ENCODE results near the gene CCDC159.
A peak's percentile ranks its signal among the peaks of the same experiment; 100 is the strongest.
"Not testable (repeated sequence)": the region's sequence is repeated elsewhere in the genome, so short reads cannot be mapped to it uniquely, and the experiment has no call there.

Gene CCDC159

DNA sequence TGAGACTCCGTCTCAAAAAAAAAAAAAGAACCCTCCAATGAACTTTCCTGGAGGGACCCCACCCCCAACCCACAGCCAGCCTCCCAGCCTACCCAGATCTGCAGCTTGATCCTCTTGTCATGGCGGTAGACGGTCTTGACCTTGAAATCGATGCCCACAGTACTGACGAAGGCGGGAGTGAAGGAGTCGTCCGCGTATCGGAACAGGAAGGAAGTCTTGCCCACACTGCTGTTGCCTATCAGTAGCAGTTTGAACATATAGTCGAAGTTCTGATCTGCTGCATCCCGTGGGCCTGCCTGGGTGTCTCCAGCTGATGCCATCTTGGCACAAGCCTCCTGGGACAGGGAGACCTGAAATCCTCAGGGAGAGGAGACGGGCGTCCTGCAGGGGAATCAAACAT lies 9.2 kb upstream of the CCDC159 start:
- H3K9me3 Mint-ChIP-seq = no peaks in the 10 kb centered on the region
- no peak overlapping the region for H3K27ac Mint-ChIP-seq
- peaks cover 5% of the 10 kb centered on the region for H3K4me1 Mint-ChIP-seq
- DNase-seq = no peak
- TF ChIP-seq, protein P1, sequence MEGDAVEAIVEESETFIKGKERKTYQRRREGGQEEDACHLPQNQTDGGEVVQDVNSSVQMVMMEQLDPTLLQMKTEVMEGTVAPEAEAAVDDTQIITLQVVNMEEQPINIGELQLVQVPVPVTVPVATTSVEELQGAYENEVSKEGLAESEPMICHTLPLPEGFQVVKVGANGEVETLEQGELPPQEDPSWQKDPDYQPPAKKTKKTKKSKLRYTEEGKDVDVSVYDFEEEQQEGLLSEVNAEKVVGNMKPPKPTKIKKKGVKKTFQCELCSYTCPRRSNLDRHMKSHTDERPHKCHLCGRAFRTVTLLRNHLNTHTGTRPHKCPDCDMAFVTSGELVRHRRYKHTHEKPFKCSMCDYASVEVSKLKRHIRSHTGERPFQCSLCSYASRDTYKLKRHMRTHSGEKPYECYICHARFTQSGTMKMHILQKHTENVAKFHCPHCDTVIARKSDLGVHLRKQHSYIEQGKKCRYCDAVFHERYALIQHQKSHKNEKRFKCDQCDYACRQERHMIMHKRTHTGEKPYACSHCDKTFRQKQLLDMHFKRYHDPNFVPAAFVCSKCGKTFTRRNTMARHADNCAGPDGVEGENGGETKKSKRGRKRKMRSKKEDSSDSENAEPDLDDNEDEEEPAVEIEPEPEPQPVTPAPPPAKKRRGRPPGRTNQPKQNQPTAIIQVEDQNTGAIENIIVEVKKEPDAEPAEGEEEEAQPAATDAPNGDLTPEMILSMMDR (IDR thresholded peaks at IDR 0.05) = no peak
- H3K36me3 Mint-ChIP-seq (ENCODE audit: low read depth) = peaks cover 55% of the 10 kb centered on the region
- peaks cover 4% of the 10 kb centered on the region for H3K27me3 Mint-ChIP-seq (ENCODE audit: low read depth, poor library complexity)
- H3K4me3 Mint-ChIP-seq = no peak overlapping the region

DNA sequence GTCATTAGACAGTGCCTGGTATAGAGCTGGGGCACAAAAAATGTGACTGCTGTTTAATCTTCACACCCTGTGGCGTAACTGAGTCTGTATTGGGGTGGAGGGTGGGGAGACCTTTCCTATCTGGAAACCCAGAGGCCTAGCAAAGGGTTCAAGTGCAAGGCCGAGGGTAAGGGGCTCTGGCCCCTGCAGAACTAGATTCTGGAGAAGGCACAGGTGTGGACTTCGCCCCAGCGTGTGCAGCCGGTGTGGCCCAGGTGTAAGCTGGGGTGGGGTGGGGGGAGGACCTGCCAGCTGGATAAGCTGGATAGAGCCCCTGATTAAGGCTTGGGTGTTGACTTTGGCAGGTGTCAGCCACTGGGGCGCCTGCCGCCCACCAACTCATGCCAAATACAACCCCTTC lies 8.2 kb upstream of the CCDC159 start:
- H3K4me3 Mint-ChIP-seq = no peak overlapping the region
- TF ChIP-seq, protein P1 (IDR thresholded peaks at IDR 0.05) = no peak

DNA sequence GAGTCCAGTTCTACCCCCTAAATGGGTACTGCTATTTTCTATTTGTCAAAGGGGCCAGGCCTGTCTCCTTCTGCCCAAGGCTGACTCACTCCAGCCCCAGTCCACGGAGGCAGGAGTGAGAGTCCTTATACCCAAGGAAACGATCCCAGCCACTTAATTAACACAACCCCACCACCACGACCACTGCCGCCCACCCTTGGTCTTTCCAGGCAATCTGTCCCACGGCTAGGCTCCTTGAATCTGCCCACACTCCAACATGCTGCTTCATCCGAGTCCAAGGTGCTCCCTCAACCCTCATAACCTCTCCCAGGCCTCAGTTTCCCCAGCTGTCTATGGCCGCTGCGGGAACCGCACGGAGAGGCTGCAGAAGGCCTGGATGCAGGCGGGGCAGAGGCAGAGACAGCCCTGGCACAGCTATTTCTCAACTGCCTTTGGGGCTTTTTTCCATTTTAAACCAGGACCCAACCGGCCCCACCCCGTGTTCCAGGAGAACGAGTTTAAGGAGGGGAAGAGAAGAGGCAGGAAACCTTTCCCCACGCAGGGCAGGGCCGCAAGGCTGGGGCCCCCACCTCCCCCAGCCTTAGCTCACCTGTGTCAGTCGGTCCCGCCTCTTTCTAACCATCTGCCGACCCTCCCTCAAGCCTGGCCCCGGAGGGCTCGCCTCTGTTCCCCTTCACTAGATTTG lies 7.6 kb upstream of the CCDC159 start:
- Mint-ChIP-seq H3K4me3 (peak overlapping the region; percentile 82), H3K27ac (no peak overlapping the region), H3K9me3 (no peaks in the 10 kb centered on the region), H3K27me3 (ENCODE audit: low read depth, poor library complexity) (peaks cover 4% of the 10 kb centered on the region), H3K36me3 (ENCODE audit: low read depth) (peaks cover 46% of the 10 kb centered on the region), H3K4me1 (peaks cover 5% of the 10 kb centered on the region)
- TF ChIP-seq, protein P1 (IDR thresholded peaks at IDR 0.05) = no peak
- no peak for DNase-seq

More for the DNA sequence above, 8.2 kb upstream of the CCDC159 start:
- H3K27me3 Mint-ChIP-seq (ENCODE audit: low read depth, poor library complexity) = peaks cover 4% of the 10 kb centered on the region
- H3K36me3 Mint-ChIP-seq (ENCODE audit: low read depth) = peaks cover 51% of the 10 kb centered on the region
- H3K27ac Mint-ChIP-seq = no peak overlapping the region
- H3K4me1 Mint-ChIP-seq = peaks cover 5% of the 10 kb centered on the region
- H3K9me3 Mint-ChIP-seq = no peaks in the 10 kb centered on the region
- DNase-seq = no peak

DNA sequence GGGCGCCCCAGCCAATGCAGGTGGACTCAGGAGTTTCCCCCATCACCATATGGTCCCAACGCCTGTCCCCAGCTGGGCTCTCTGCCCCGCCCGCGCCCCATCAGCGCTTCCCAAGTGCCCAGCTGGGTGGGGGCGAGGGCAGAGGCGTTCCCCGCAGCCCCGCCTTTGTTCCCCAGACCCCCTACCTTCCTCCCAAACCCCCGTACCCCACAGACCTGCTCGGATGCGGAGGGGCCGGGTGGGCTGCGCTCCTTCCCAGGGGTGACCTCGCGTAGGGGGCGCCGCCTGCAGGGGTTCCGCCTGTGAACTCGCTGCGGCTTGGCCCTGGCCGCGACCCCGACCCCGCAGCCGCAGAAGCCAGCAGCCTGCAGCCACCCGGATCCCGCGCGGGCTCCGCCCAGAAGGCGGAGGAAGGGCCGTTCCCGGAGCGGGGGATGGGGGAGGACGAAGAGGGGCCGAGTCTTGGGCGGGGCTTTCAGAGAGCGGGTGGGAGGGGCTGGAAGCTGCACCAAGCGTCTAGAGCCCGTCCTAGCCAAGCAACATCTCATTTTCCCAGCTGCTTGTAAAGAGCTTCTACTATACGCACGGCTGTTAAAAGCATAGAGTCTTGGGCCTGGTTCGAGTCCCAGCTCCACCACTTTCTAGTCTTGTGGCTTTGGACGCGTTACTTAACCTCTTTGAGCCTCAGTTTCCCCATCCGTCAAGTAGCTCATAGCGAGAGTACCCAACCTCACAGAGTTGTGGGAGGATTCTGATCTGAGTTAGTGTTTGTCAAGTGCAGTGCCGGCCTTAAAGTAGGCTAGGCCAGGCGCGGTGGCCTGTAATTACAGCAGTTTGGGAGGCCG lies 6.8 kb upstream of the CCDC159 start, which contains the start of gene RAB3D:
TSS of gene RAB3D (minus strand) at position 404 of the 845 bp plus-strand sequence. CDS start 2,258 bp downstream, outside the sequence.
- TF ChIP-seq, protein P1 (IDR thresholded peaks at IDR 0.05) = no peak
- Mint-ChIP-seq H3K27me3 (ENCODE audit: low read depth, poor library complexity) (peaks cover 4% of the 10 kb centered on the region), H3K4me3 (peak within 1 kb of the TSS; percentile 82), H3K9me3 (no peaks in the 10 kb centered on the region), H3K36me3 (ENCODE audit: low read depth) (peaks cover 40% of the 10 kb centered on the region), H3K4me1 (peaks cover 9% of the 10 kb centered on the region), H3K27ac (no peak within 1 kb of the TSS)
- peak; percentile 98 for DNase-seq

DNA sequence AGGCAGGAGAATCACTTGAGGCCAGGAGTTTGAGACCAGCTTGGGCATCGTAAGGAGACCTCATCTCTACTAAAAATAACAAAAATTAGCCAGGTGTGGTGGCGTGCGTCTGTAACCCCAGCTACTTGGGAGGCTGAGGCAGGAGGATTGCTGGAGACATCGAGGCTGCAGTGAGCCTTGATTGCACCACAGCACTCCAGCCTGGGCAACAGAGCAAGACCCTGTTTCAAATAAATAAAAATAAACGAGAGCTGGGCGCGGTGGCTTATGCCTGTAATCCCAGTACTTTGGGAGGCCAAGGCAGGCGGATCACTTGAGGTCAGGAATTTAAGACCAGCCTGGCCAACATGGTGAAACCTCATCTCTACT lies 6.2 kb upstream of the CCDC159 start:
- H3K4me1 Mint-ChIP-seq = peaks cover 13% of the 10 kb centered on the region
- H3K27ac Mint-ChIP-seq; H3K9me3 Mint-ChIP-seq; H3K27me3 Mint-ChIP-seq (ENCODE audit: low read depth, poor library complexity); DNase-seq: not testable (repeated sequence)
- H3K36me3 Mint-ChIP-seq (ENCODE audit: low read depth) = peaks cover 34% of the 10 kb centered on the region
- H3K4me3 Mint-ChIP-seq = peak overlapping the region; percentile 82

DNA sequence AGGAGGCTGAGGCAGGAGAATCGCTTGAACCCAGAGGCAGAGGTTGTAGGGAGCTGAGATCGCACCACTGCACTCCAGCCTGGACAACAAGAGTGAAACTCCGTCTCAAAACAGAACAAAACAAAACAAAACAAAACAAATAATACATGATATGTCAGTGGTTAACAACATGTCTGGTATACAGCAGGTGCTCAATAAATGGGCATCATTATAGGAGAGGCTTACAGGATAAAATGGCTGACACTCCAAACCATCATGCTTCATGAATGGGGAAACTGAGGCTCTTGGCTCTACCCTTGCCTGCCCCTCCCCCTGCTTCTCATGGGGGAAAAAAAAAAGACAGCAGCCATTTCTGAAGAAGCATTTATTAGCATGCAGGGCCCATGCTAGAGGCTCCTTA lies 3.9 kb upstream of the CCDC159 start:
- H3K4me1 Mint-ChIP-seq = peaks cover 36% of the 10 kb centered on the region

More for the DNA sequence above, 3.9 kb upstream of the CCDC159 start:
- peaks cover 15% of the 10 kb centered on the region for H3K36me3 Mint-ChIP-seq (ENCODE audit: low read depth)
- TF ChIP-seq, protein P1 (IDR thresholded peaks at IDR 0.05) = no peak
- no peak overlapping the region for H3K27ac Mint-ChIP-seq
- H3K4me3 Mint-ChIP-seq = no peak overlapping the region
- no peaks in the 10 kb centered on the region for H3K9me3 Mint-ChIP-seq
- no peak for DNase-seq
- peaks cover 6% of the 10 kb centered on the region for H3K27me3 Mint-ChIP-seq (ENCODE audit: low read depth, poor library complexity)
